ENCODE results near the gene ATP6V1G1.

GRCh38 chr9:114592356-114592755 is 4.8 kb downstream of the ATP6V1G1 start:
- no peak for TF ChIP-seq POLR2AphosphoS5 (IDR thresholded peaks at IDR 0.05)
- TF ChIP-seq CTCF (IDR thresholded peaks at IDR 0.05; ENCODE audit: poor library complexity, severe bottlenecking) = no peak
- no peak for TF ChIP-seq EZH2 (IDR thresholded peaks at IDR 0.05; ENCODE audit: borderline replicate concordance, insufficient read depth, low read length, poor library complexity, severe bottlenecking)

Measured in neural cell (in vitro differentiated cells).